Esophagus (tissue), 2 donors: ENCODE data around the gene GTF2IRD1. TPM values are rescaled to one million over a fixed set of nuclear protein-coding genes. Genes with fewer than 3 reads are reported as not detected.

Source experiments
- H3K27ac ChIP-seq, 2 donors: one replicate each; pipeline ENCODE4 v1.5.1; 2013; ENCODE audit warnings: low read depth in 2 of 2, mild to moderate bottlenecking in 2 of 2, inconsistent platforms in 1 of 2, low read length in 1 of 2, moderate library complexity in 1 of 2
- H3K27me3 ChIP-seq, 2 donors: one replicate each; pipeline ENCODE4 v1.6.1; 2013; ENCODE audit warnings: low read length in 2 of 2, control low read depth in 1 of 2, mild to moderate bottlenecking in 1 of 2; ENCODE audit not compliant: insufficient read depth in 2 of 2, control insufficient read depth in 1 of 2
- H3K36me3 ChIP-seq, 2 donors: one replicate each; pipeline ENCODE4 v1.6.1; 2013; ENCODE audit warnings: low read length in 1 of 2; ENCODE audit not compliant: control insufficient read depth in 2 of 2, insufficient read depth in 2 of 2
- H3K4me1 ChIP-seq, 2 donors: one replicate each; pipeline ENCODE4 v1.6.1; 2013; ENCODE audit warnings: low read length in 1 of 2; ENCODE audit not compliant: control insufficient read depth in 2 of 2, insufficient read depth in 2 of 2
- H3K4me3 ChIP-seq, 2 donors: one replicate each; pipeline ENCODE4 v1.5.1; 2013; ENCODE audit warnings: low read length in 2 of 2, mild to moderate bottlenecking in 2 of 2, low read depth in 1 of 2, moderate library complexity in 1 of 2
- H3K9me3 ChIP-seq, 2 donors: one replicate each; pipeline ENCODE4 v1.6.1; 2013; ENCODE audit warnings: mild to moderate bottlenecking in 2 of 2, low read depth in 1 of 2, low read length in 1 of 2, moderate library complexity in 1 of 2; ENCODE audit not compliant: control insufficient read depth in 2 of 2, insufficient read depth in 1 of 2
- WGBS, 2 donors: extraction: QIAGEN DNeasy Blood & Tissue Kit; methylation state at CpG; one replicate each; pipeline ENCODE4 v1.1.7; 2013; 5-methylcytosine and 5-hydroxymethylcytosine counted together
- polyA plus RNA-seq, 2 donors: library from polyadenylated mRNA; stranded (reverse); fragments of 200-250 nt; gene quantifications; one replicate each; pipeline ENCODE4 v1.2.3, GENCODE V29; 2013
- donor health status: healthy with polysubstance abuse.
- donor health status: Bipolar disorder and iron deficiency.

Gene GTF2IRD1
- polyA plus RNA-seq, 2 donors, result 30.4 to 43.4 TPM

- whole genome bisulfite sequencing, 2 donors, result 92% methylated on average over 13 of the region's 13 CpGs
- H3K27ac ChIP-seq, result no peak overlapping the region
- no peaks in the 10 kb centered on the region for H3K4me1 ChIP-seq
- H3K4me3 ChIP-seq, result no peak overlapping the region
- H3K36me3 ChIP-seq, result peaks cover 11 to 37% of the 10 kb centered on the region in 2 donors
- no peaks in the 10 kb centered on the region for H3K27me3 ChIP-seq
- H3K9me3 ChIP-seq, result peaks cover 0 to 3% of the 10 kb centered on the region in 2 donors
These were observed 64.3 kb downstream of the GTF2IRD1 start for GRCh38 chr7:74518041-74518440.

GRCh38 chr7:74518654-74519053 is 64.9 kb downstream of the GTF2IRD1 start:
- peaks cover 0 to 3% of the 10 kb centered on the region in 2 donors for H3K9me3 ChIP-seq
- no peaks in the 10 kb centered on the region for H3K4me1 ChIP-seq
- no peak overlapping the region for H3K4me3 ChIP-seq
- H3K36me3 ChIP-seq, result peaks cover 11 to 37% of the 10 kb centered on the region in 2 donors
- no peak overlapping the region for H3K27ac ChIP-seq
- H3K27me3 ChIP-seq, result no peaks in the 10 kb centered on the region
- 88 to 90% methylated on average over 2 of the region's 2 CpGs for WGBS, 2 donors

DNA sequence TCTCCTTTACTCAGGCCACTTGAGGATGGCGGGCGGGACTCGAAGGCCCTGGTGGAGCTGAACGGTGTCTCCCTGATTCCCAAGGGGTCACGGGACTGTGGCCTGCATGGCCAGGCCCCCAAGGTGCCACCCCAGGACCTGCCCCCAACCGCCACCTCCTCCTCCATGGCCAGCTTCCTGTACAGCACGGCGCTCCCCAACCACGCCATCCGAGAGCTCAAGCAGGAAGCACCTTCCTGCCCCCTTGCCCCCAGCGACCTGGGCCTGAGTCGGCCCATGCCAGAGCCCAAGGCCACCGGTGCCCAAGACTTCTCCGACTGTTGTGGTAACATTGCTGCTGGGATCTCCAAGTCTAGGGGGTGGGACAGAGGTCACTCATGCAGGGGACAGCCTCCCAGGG is 65.7 kb downstream of the GTF2IRD1 start:
- H3K27ac ChIP-seq, result no peak overlapping the region
- H3K4me3 ChIP-seq, result no peak overlapping the region
- H3K4me1 ChIP-seq, result peaks cover 0 to 5% of the 10 kb centered on the region in 2 donors
- H3K27me3 ChIP-seq, result no peaks in the 10 kb centered on the region
- 94 to 95% methylated on average over 14 of the region's 14 CpGs for WGBS, 2 donors
- peaks cover 11 to 35% of the 10 kb centered on the region in 2 donors for H3K36me3 ChIP-seq
- peaks cover 0 to 3% of the 10 kb centered on the region in 2 donors for H3K9me3 ChIP-seq

GRCh38 chr7:74521855-74522254 is 68.1 kb downstream of the GTF2IRD1 start:
- H3K4me1 ChIP-seq, result peaks cover 6 to 11% of the 10 kb centered on the region in 2 donors
- H3K9me3 ChIP-seq, result peaks cover 0 to 3% of the 10 kb centered on the region in 2 donors
- WGBS, 2 donors, result 94 to 96% methylated on average over 10 of the region's 10 CpGs
- no peak overlapping the region for H3K4me3 ChIP-seq
- H3K27ac ChIP-seq, result peak overlapping the region; percentile 29 to 45
- peaks cover 5 to 28% of the 10 kb centered on the region in 2 donors for H3K36me3 ChIP-seq
- no peaks in the 10 kb centered on the region for H3K27me3 ChIP-seq

- peak overlapping the region; percentile 29 to 94 for H3K27ac ChIP-seq
- no peaks in the 10 kb centered on the region for H3K27me3 ChIP-seq
- H3K9me3 ChIP-seq, result peaks cover 0 to 3% of the 10 kb centered on the region in 2 donors
- H3K36me3 ChIP-seq, result peaks cover 5 to 28% of the 10 kb centered on the region in 2 donors
- H3K4me1 ChIP-seq, result peaks cover 6 to 11% of the 10 kb centered on the region in 2 donors
- 79 to 84% methylated on average over 1 of the region's 1 CpG for WGBS, 2 donors
- no peak overlapping the region for H3K4me3 ChIP-seq
These were observed 68.7 kb downstream of the GTF2IRD1 start for GRCh38 chr7:74522281-74522905.

- peaks cover 0 to 3% of the 10 kb centered on the region in 2 donors for H3K9me3 ChIP-seq
- no peak overlapping the region for H3K4me3 ChIP-seq
- peaks cover 6 to 12% of the 10 kb centered on the region in 2 donors for H3K4me1 ChIP-seq
- peaks cover 5 to 26% of the 10 kb centered on the region in 2 donors for H3K36me3 ChIP-seq
- WGBS, 2 donors, result 91 to 96% methylated on average over 4 of the region's 4 CpGs
- no peaks in the 10 kb centered on the region for H3K27me3 ChIP-seq
- peak overlapping the region; percentile 94 to 95 for H3K27ac ChIP-seq
These were observed 69.3 kb downstream of the GTF2IRD1 start for GRCh38 chr7:74523015-74523414.

- 92% methylated on average over 6 of the region's 6 CpGs for WGBS, 2 donors
- Histone ChIP-seq H3K4me1 (peaks cover 6 to 15% of the 10 kb centered on the region in 2 donors), H3K36me3 (peaks cover 5 to 15% of the 10 kb centered on the region in 2 donors), H3K27ac (peak overlapping the region; percentile 94 to 95), H3K27me3 (no peaks in the 10 kb centered on the region), H3K4me3 (no peak overlapping the region), H3K9me3 (peaks cover 0 to 3% of the 10 kb centered on the region in 2 donors)
These were observed 71.4 kb downstream of the GTF2IRD1 start for GRCh38 chr7:74525140-74525539.

DNA sequence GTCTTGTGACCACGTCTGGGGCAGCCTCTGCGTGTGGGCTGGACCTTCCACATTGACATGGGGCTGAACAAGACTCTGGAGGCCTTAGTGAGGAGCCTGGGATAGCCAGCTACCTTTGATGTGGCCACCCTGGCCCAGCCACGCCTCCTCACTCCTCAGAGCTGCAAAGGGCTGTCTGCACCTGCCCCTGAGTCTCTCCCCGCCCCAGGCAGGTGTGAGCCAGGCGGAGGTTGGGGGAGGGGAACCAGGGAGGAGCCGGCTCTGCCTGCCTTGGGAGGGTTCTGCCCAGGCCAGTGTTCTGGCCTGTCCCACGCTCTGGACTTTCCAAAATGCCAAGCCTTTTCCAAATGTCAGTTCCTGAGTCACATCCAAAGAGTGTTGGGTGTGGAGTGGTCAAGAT is 72.2 kb downstream of the GTF2IRD1 start:
- H3K27me3 ChIP-seq, result no peaks in the 10 kb centered on the region
- H3K9me3 ChIP-seq, result peaks cover 0 to 3% of the 10 kb centered on the region in 2 donors
- H3K36me3 ChIP-seq, result peaks cover 5 to 15% of the 10 kb centered on the region in 2 donors
- WGBS, 2 donors, result 37 to 45% methylated on average over 7 of the region's 7 CpGs
- H3K4me3 ChIP-seq, result no peak overlapping the region
- peak overlapping the region; percentile 94 to 95 for H3K27ac ChIP-seq
- peaks cover 6 to 15% of the 10 kb centered on the region in 2 donors for H3K4me1 ChIP-seq

GRCh38 chr7:74526780-74527179 is 73.1 kb downstream of the GTF2IRD1 start:
- WGBS, 2 donors, result 69 to 70% methylated on average over 8 of the region's 8 CpGs
- peaks cover 6 to 15% of the 10 kb centered on the region in 2 donors for H3K4me1 ChIP-seq
- no peaks in the 10 kb centered on the region for H3K9me3 ChIP-seq
- peaks cover 0 to 11% of the 10 kb centered on the region in 2 donors for H3K36me3 ChIP-seq
- H3K27me3 ChIP-seq, result no peaks in the 10 kb centered on the region
- no peak overlapping the region for H3K4me3 ChIP-seq
- peak overlapping the region; percentile 94 to 95 for H3K27ac ChIP-seq

- Histone ChIP-seq H3K9me3 (no peaks in the 10 kb centered on the region), H3K27me3 (no peaks in the 10 kb centered on the region), H3K36me3 (peaks cover 0 to 15% of the 10 kb centered on the region in 2 donors), H3K4me3 (no peak overlapping the region), H3K4me1 (peaks cover 6 to 15% of the 10 kb centered on the region in 2 donors), H3K27ac (peak overlapping the region; percentile 94 to 95)
- WGBS, 2 donors, result 54 to 55% methylated on average over 7 of the region's 7 CpGs
These were observed 74.1 kb downstream of the GTF2IRD1 start for GRCh38 chr7:74527842-74528241.
